Measurements from ENCODE around the gene XRCC5. TPM values are rescaled to one million over a fixed set of nuclear protein-coding genes. Genes with fewer than 3 reads are reported as not detected.

The XRCC5 gene
- total RNA-seq, 1 donor from 2014 or later = 303 TPM

DNA sequence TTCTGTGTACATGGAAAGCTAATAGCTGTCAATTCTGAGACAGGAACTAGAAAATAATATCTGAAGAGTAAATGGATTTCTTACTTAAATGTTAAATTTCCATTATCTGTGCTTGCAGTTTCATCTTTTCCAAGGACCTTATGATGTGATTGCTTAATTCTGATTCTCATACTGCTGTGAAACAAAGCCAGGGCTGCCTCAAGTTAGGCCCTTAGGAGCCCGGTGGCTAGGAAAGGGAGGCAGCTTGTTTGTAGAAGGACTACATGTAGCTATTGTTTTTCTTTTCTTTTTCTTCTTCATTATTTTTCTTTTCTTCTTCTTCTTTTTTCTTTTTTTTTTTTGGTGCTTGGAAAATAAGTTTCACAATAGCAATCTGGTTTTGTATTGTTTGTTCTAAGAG is 50.5 kb downstream of the XRCC5 start:
- POLR2A ChIA-PET = no interaction called here
- Mint-ChIP-seq H3K36me3 (ENCODE audit: low read depth) (peaks cover 89% of the 10 kb centered on the region), H3K4me3 (no peak overlapping the region), H3K4me1 (peaks cover 3% of the 10 kb centered on the region), H3K27me3 (no peaks in the 10 kb centered on the region), H3K27ac (no peak overlapping the region), H3K9me3 (no peaks in the 10 kb centered on the region)
- CTCF ChIA-PET = no interaction called here
- no peak for ATAC-seq (ENCODE audit: low read depth)
- TF ChIP-seq, protein P1, sequence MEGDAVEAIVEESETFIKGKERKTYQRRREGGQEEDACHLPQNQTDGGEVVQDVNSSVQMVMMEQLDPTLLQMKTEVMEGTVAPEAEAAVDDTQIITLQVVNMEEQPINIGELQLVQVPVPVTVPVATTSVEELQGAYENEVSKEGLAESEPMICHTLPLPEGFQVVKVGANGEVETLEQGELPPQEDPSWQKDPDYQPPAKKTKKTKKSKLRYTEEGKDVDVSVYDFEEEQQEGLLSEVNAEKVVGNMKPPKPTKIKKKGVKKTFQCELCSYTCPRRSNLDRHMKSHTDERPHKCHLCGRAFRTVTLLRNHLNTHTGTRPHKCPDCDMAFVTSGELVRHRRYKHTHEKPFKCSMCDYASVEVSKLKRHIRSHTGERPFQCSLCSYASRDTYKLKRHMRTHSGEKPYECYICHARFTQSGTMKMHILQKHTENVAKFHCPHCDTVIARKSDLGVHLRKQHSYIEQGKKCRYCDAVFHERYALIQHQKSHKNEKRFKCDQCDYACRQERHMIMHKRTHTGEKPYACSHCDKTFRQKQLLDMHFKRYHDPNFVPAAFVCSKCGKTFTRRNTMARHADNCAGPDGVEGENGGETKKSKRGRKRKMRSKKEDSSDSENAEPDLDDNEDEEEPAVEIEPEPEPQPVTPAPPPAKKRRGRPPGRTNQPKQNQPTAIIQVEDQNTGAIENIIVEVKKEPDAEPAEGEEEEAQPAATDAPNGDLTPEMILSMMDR (IDR thresholded peaks at IDR 0.05) = no peak
- DNase-seq = no peak
- intact Hi-C loops (cut with micrococcal nuclease) = loop anchor here (5.0 kb wide), 1 partner anchor 32 kb away; no protein-coding TSS in a partner anchor

DNA sequence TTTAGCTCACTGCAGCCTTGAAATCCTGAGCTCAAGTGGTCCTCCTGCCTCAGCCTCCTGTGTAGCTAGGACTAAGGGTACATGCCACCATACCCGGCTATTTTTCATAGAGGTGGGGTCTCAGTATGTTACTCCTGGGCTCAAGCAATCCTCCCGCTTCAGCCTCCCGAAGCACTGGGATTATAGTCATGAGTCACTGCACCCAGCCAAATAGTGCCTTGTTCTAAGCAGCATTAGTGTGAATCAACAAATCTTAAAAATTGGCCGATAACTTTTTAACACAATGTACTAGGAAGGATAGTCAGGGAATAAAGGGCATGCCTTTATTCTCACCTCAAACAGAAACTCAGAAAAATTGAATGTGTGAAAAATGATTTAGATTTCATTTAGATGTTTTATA is 51.6 kb downstream of the XRCC5 start:
- Mint-ChIP-seq H3K27ac (no peak overlapping the region), H3K9me3 (no peaks in the 10 kb centered on the region), H3K36me3 (ENCODE audit: low read depth) (peaks cover 93% of the 10 kb centered on the region), H3K4me3 (no peak overlapping the region), H3K27me3 (no peaks in the 10 kb centered on the region), H3K4me1 (peaks cover 3% of the 10 kb centered on the region)
- CTCF ChIA-PET = no interaction called here
- intact Hi-C loops (cut with micrococcal nuclease) = loop anchor here (5.0 kb wide), 1 partner anchor 33 kb away; no protein-coding TSS in a partner anchor
- ATAC-seq (ENCODE audit: low read depth) = no peak
- POLR2A ChIA-PET = no interaction called here
- DNase-seq = no peak
- TF ChIP-seq, protein P1 (IDR thresholded peaks at IDR 0.05) = no peak

DNA sequence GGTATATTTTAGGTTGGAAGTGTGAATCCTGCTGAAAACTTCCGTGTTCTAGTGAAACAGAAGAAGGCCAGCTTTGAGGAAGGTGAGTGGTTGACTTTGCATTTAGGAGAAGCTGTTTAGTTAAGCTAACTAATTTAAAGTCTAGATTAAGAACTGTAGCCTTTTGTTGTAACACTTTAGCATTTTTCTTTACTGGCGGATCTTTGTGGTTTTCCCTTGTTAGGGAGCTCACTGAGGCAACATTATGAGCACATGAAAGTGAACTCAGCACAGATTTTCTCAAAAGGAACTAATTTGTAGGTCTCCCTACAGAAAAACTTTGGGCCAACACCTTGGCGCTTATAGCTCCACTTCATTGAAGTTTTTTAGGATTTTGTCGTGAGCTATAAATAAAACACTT is 52.8 kb downstream of the XRCC5 start:
- POLR2A ChIA-PET = no interaction called here
- CTCF ChIA-PET = no interaction called here
- Mint-ChIP-seq H3K27ac (no peak overlapping the region), H3K36me3 (ENCODE audit: low read depth) (peaks cover 88% of the 10 kb centered on the region), H3K4me3 (no peak overlapping the region), H3K9me3 (no peaks in the 10 kb centered on the region), H3K27me3 (no peaks in the 10 kb centered on the region), H3K4me1 (peaks cover 3% of the 10 kb centered on the region)
- TF ChIP-seq, protein P1 (IDR thresholded peaks at IDR 0.05) = no peak
- intact Hi-C loops (cut with micrococcal nuclease) = loop anchor here (2.0 to 5.0 kb wide), 2 partner anchors 13 to 35 kb away; no protein-coding TSS in a partner anchor
- ATAC-seq (ENCODE audit: low read depth) = no peak
- DNase-seq = no peak

DNA sequence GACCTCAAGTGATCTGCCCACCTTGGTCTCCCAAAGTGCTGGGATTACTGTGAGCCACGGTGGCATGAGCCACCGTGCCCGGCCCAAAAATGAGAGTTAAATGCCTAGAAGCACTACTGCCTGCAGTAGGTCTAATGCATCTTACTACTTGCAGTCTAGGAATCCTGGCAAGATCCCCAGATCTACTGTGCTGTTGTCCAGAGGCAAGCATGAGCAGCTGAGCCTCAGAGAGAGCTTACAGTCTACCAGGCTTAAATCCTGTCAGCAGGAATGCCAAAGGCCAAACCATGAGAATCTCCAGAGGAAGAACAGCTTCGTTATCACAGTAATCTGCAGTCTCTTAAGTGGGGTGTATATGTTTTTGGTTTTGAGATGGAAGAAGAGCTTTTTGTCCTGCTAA is 54.4 kb downstream of the XRCC5 start:
- DNase-seq (no peak), ATAC-seq (ENCODE audit: low read depth) (no peak)
- Mint-ChIP-seq H3K9me3 (no peaks in the 10 kb centered on the region), H3K27me3 (no peaks in the 10 kb centered on the region), H3K36me3 (ENCODE audit: low read depth) (peaks cover 91% of the 10 kb centered on the region), H3K4me1 (no peaks in the 10 kb centered on the region), H3K27ac (no peak overlapping the region), H3K4me3 (no peak overlapping the region)
- ChIA-PET POLR2A (no interaction called here), CTCF (interaction anchor here (1.0 kb wide), 1 partner anchor 241 kb away, joined by 3 read pairs; no protein-coding TSS in a partner anchor)
- TF ChIP-seq, protein P1 (IDR thresholded peaks at IDR 0.05) = no peak
- intact Hi-C loops (cut with micrococcal nuclease) = loop anchor here (2.0 to 5.0 kb wide), 2 partner anchors 15 to 36 kb away; no protein-coding TSS in a partner anchor

DNA sequence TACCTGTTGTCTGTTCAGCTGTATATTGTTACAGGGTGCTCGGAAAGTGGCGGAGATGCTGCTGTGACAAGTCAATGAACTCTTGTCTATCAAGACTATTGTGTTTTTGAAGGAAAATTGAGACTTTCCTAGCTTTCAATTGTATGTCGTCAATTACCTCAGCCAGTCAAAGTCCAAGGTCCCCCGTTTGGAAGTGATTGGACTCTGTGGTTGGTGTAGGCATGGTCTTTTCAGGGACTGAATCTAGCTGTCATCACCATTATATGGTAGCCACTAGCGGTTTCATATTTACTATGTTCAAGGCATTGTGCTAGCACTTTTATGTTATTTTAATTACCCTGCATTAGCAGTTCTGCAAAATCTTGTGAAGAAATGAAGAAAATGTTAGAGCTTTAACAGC is 54.9 kb downstream of the XRCC5 start:
- H3K36me3 Mint-ChIP-seq (ENCODE audit: low read depth) = peaks cover 95% of the 10 kb centered on the region
- intact Hi-C loops (cut with micrococcal nuclease) = loop anchor here (5.0 kb wide), 1 partner anchor 37 kb away; no protein-coding TSS in a partner anchor

More for the DNA sequence above, 54.9 kb downstream of the XRCC5 start:
- no peak for ATAC-seq (ENCODE audit: low read depth)
- no peak for DNase-seq
- Mint-ChIP-seq H3K27me3 (no peaks in the 10 kb centered on the region), H3K9me3 (no peaks in the 10 kb centered on the region), H3K4me3 (no peak overlapping the region), H3K27ac (no peak overlapping the region), H3K4me1 (no peaks in the 10 kb centered on the region)
- TF ChIP-seq, protein P1 (IDR thresholded peaks at IDR 0.05) = no peak
- CTCF ChIA-PET = interaction anchor here (1.0 kb wide), 1 partner anchor 240 kb away, joined by 3 read pairs; no protein-coding TSS in a partner anchor
- POLR2A ChIA-PET = interaction anchor here (0.6 kb wide), 1 partner anchor 54 kb away, joined by 3 read pairs; no protein-coding TSS in a partner anchor

Measured in activated B cell treated with CpG ODN at 0.5 μM for 24 hours (primary cell).